GM19397 (cell line): ENCODE measurements around the gene ENPEP.
A peak's percentile ranks its signal among the peaks of the same experiment; 100 is the strongest.
"Not testable (repeated sequence)": the region's sequence is repeated elsewhere in the genome, so short reads cannot be mapped to it uniquely, and the experiment has no call there.

Experiments
- ATAC-seq: cut with Tn5 transposase; IDR thresholded peaks from one replicate; pipeline ENCODE4 v1.9.1; 2021; ENCODE audit warnings: mild to moderate bottlenecking, moderate library complexity; ENCODE audit not compliant: unreplicated experiment

The ENPEP gene

GRCh38 chr4:110475881-110476818 is at the start of gene ENPEP:
Gene ENPEP, plus strand, starts transcription at chr4:110476155. Its CDS starts 260 bp downstream, at chr4:110476415.
- no peak for ATAC-seq

GRCh38 chr4:110431805-110432204 is 44.1 kb upstream of the ENPEP start:
- ATAC-seq = not testable (repeated sequence)

- not testable (repeated sequence) for ATAC-seq
These were observed 38.7 kb upstream of the ENPEP start for GRCh38 chr4:110437292-110437691.

GRCh38 chr4:110439209-110439608 is 36.7 kb upstream of the ENPEP start:
- not testable (repeated sequence) for ATAC-seq

- no peak for ATAC-seq
These were observed 33.6 kb upstream of the ENPEP start for GRCh38 chr4:110442309-110442708.

GRCh38 chr4:110442788-110443187 is 33.2 kb upstream of the ENPEP start:
- ATAC-seq = no peak

- no peak for ATAC-seq
These were observed 26.0 kb upstream of the ENPEP start for GRCh38 chr4:110449947-110450346.

GRCh38 chr4:110452546-110452945 is 23.4 kb upstream of the ENPEP start:
- no peak for ATAC-seq

- ATAC-seq = no peak
These were observed 21.5 kb upstream of the ENPEP start for GRCh38 chr4:110454441-110454840.

GRCh38 chr4:110458494-110459266 is 17.3 kb upstream of the ENPEP start:
- ATAC-seq = no peak

GRCh38 chr4:110460074-110460746 is 15.7 kb upstream of the ENPEP start:
- no peak for ATAC-seq

GRCh38 chr4:110467400-110467799 is 8.6 kb upstream of the ENPEP start:
- no peak for ATAC-seq

- ATAC-seq = no peak
These were observed 3.2 kb upstream of the ENPEP start for GRCh38 chr4:110472583-110473329.

GRCh38 chr4:110474481-110474880 is 1.5 kb upstream of the ENPEP start:
- ATAC-seq = no peak

GRCh38 chr4:110475080-110475479 is 875 bp upstream of the ENPEP start:
- ATAC-seq = not testable (repeated sequence)

GRCh38 chr4:110477836-110478235 is 1.9 kb downstream of the ENPEP start:
- ATAC-seq = no peak

GRCh38 chr4:110480031-110480549 is 4.1 kb downstream of the ENPEP start:
- ATAC-seq = no peak

- ATAC-seq = no peak
These were observed 4.9 kb downstream of the ENPEP start for GRCh38 chr4:110480746-110481271.

- ATAC-seq = no peak
These were observed 7.6 kb downstream of the ENPEP start for GRCh38 chr4:110483516-110483915.

- peak; percentile 99 for ATAC-seq
These were observed 8.1 kb downstream of the ENPEP start for GRCh38 chr4:110484029-110484428.
